NK-92 (cell line): Measurements from ENCODE around the gene XPNPEP2.

ENCODE experiments used
- DNase-seq: peaks from one replicate; lab custom pipeline; 2025; ENCODE audit not compliant: unreplicated experiment; lab: John Stamatoyannopoulos, UW

XPNPEP2 gene

GRCh38 chrX:129738466-129739308 lies at the start of gene XPNPEP2:
TSS of gene XPNPEP2 (plus strand) at chrX:129738979. CDS start at chrX:129739214, 235 bp downstream.
- DNase-seq, result no peak

- DNase-seq, result no peak
These were observed 49.0 kb upstream of the XPNPEP2 start for GRCh38 chrX:129689796-129690195.

- no peak for DNase-seq
These were observed 48.3 kb upstream of the XPNPEP2 start for GRCh38 chrX:129690435-129690834.

- no peak for DNase-seq
These were observed 45.4 kb upstream of the XPNPEP2 start for GRCh38 chrX:129693354-129693753.

- no peak for DNase-seq
These were observed 44.0 kb upstream of the XPNPEP2 start for GRCh38 chrX:129694805-129695204.

GRCh38 chrX:129695535-129695934 lies 43.2 kb upstream of the XPNPEP2 start:
- no peak for DNase-seq

- DNase-seq, result no peak
These were observed 42.8 kb upstream of the XPNPEP2 start for GRCh38 chrX:129695937-129696336.

- no peak for DNase-seq
These were observed 42.2 kb upstream of the XPNPEP2 start for GRCh38 chrX:129696463-129697155.

GRCh38 chrX:129697204-129697829 lies 41.5 kb upstream of the XPNPEP2 start:
- no peak for DNase-seq

- no peak for DNase-seq
These were observed 40.6 kb upstream of the XPNPEP2 start for GRCh38 chrX:129698150-129698549.

- DNase-seq, result no peak
These were observed 38.2 kb upstream of the XPNPEP2 start for GRCh38 chrX:129700536-129700935.

GRCh38 chrX:129701624-129702069 lies 37.1 kb upstream of the XPNPEP2 start:
- no peak for DNase-seq

GRCh38 chrX:129704491-129704890 lies 34.3 kb upstream of the XPNPEP2 start:
- no peak for DNase-seq

GRCh38 chrX:129705377-129705925 lies 33.3 kb upstream of the XPNPEP2 start:
- no peak for DNase-seq

- no peak for DNase-seq
These were observed 32.8 kb upstream of the XPNPEP2 start for GRCh38 chrX:129705988-129706387.

GRCh38 chrX:129706400-129707072 lies 32.2 kb upstream of the XPNPEP2 start:
- DNase-seq, result no peak

GRCh38 chrX:129714581-129714980 lies 24.2 kb upstream of the XPNPEP2 start:
- no peak for DNase-seq

GRCh38 chrX:129716507-129716906 lies 22.3 kb upstream of the XPNPEP2 start:
- DNase-seq, result no peak

- no peak for DNase-seq
These were observed 20.9 kb upstream of the XPNPEP2 start for GRCh38 chrX:129717892-129718291.

- DNase-seq, result no peak
These were observed 20.1 kb upstream of the XPNPEP2 start for GRCh38 chrX:129718676-129719075.

- no peak for DNase-seq
These were observed 19.5 kb upstream of the XPNPEP2 start for GRCh38 chrX:129719268-129719667.
